Erythroblast (primary cell): ENCODE results near the gene NANOGP8.

ENCODE experiments used
- GATA1 ChIP-seq: IDR thresholded peaks from 2 replicates; pipeline ENCODE4 v1.6.1; 2011; ENCODE audit warnings: low read depth, mild to moderate bottlenecking, control low read depth, low read length, moderate library complexity
- POLR2A ChIP-seq: IDR thresholded peaks from 2 replicates; pipeline ENCODE4 v1.6.1; 2011; ENCODE audit warnings: mild to moderate bottlenecking, low read length

DNA sequence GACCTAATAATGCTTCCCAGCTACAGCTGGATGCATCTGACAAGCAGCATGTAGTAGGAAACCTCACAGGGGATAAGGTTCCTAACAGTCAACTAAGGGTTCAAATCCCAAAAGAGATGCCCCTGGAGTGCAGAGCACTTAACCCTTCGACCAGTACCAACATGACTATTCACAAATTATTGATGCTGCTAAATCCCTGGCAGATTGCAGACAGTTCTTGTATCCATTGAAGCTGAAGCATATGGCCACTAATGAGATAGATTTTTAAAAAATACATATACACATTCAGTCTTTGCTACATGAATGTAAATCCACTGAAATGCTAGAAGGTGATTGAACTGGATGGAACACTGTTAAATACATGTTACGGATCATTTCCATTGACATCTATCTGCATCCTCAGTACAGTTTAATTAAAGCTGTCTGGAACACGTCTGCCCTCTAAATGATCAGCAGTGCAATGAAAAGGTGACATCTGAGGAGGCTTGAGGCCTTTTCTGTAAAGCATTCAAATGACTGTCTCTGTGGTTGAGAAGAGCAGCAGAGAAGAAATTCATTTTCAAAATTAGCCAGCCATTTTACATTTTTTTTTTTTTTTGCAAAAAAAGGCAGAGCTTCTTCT lies 19.5 kb upstream of the NANOGP8 start:
- TF ChIP-seq POLR2A (no peak), GATA1 (no peak)
